Measurements from ENCODE around the gene ZNF101.

Gene ZNF101

DNA sequence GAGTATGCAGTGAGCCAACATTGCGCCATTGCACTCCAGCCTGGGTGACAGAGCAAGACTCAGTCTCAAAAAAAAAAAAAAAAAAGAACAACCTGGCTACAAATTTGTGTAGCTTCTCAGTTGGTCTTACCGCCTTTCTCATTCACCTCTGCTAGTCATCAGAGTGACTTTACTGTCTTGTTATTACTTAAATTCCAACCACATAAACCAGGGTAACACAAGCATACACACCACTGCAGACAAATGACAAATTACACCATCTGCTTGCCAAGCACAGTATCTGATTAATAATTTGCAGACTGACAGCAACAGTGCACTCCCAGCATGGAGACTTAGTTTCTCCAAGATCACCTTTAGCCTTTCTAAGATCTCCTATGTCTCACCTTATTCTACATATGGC lies 53.3 kb downstream of the ZNF101 start:
- no peaks in the 10 kb centered on the region for H3K27me3 ChIP-seq (ENCODE audit: insufficient read depth, poor library complexity, severe bottlenecking)
- no peak for DNase-seq (ENCODE audit: low read depth in 1 of 2, low spot score in 1 of 2)
- TF ChIP-seq SPI1 (IDR thresholded peaks at IDR 0.05; ENCODE audit: borderline replicate concordance, low read depth) (no peak), POLR2AphosphoS5 (IDR thresholded peaks at IDR 0.05; ENCODE audit: low read depth) (no peak), REST (IDR thresholded peaks at IDR 0.05; ENCODE audit: insufficient replicate concordance, low read depth) (no peak), GABPA (IDR thresholded peaks at IDR 0.05; ENCODE audit: low read depth) (no peak)
- TF ChIP-seq, protein P1, sequence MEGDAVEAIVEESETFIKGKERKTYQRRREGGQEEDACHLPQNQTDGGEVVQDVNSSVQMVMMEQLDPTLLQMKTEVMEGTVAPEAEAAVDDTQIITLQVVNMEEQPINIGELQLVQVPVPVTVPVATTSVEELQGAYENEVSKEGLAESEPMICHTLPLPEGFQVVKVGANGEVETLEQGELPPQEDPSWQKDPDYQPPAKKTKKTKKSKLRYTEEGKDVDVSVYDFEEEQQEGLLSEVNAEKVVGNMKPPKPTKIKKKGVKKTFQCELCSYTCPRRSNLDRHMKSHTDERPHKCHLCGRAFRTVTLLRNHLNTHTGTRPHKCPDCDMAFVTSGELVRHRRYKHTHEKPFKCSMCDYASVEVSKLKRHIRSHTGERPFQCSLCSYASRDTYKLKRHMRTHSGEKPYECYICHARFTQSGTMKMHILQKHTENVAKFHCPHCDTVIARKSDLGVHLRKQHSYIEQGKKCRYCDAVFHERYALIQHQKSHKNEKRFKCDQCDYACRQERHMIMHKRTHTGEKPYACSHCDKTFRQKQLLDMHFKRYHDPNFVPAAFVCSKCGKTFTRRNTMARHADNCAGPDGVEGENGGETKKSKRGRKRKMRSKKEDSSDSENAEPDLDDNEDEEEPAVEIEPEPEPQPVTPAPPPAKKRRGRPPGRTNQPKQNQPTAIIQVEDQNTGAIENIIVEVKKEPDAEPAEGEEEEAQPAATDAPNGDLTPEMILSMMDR (IDR thresholded peaks at IDR 0.05; ENCODE audit: insufficient read depth, low read length): no peak
- no peak overlapping the region for H3K4me3 ChIP-seq (replicated peaks; ENCODE audit: insufficient read depth, low read length)
- H3K27ac ChIP-seq (replicated peaks): no peak overlapping the region

- Histone ChIP-seq H3K4me3 (replicated peaks; ENCODE audit: insufficient read depth, low read length) (peak within 1 kb of the TSS; percentile 90), H3K27me3 (ENCODE audit: insufficient read depth, poor library complexity, severe bottlenecking) (no peaks in the 10 kb centered on the region), H3K27ac (replicated peaks) (peak within 1 kb of the TSS; percentile 61)
- TF ChIP-seq POLR2AphosphoS5 (IDR thresholded peaks at IDR 0.05; ENCODE audit: low read depth): peak; percentile 92
- no peak for TF ChIP-seq REST (IDR thresholded peaks at IDR 0.05; ENCODE audit: insufficient replicate concordance, low read depth)
- TF ChIP-seq SPI1 (IDR thresholded peaks at IDR 0.05; ENCODE audit: borderline replicate concordance, low read depth): no peak
- DNase-seq (ENCODE audit: low read depth in 1 of 2, low spot score in 1 of 2): peak; percentile 93 to 96
Observed at GRCh38 chr19:19732579-19733501, 64.2 kb downstream of the ZNF101 start, which contains the start of gene ZNF14. Gene ZNF14 (minus strand): TSS chr19:19733112. CDS start chr19:19732958, 154 bp downstream.

All from HL-60 (cell line).